ENCODE results near the gene GUK1. TPM values are rescaled to one million over a fixed set of nuclear protein-coding genes. Genes with fewer than 3 reads are reported as not detected.
A peak's percentile ranks its signal among the peaks of the same experiment; 100 is the strongest.

Gene GUK1
- polyA plus RNA-seq, 1 donor from 2014 or later = 502 TPM

GRCh38 chr1:228154670-228155571, 14.8 kb downstream of the GUK1 start:
- H3K9ac ChIP-seq (ENCODE audit: low read length) = peak overlapping the region; percentile 5
- no peaks in the 10 kb centered on the region for H3K79me2 ChIP-seq (replicated peaks; ENCODE audit: insufficient read depth, low read length)
- no peak overlapping the region for H2AFZ ChIP-seq (ENCODE audit: low read depth, low read length)
- no peaks in the 10 kb centered on the region for H3K36me3 ChIP-seq (ENCODE audit: insufficient read depth, low read length)
- no peak overlapping the region for H3K4me3 ChIP-seq (ENCODE audit: low read length)
- TF ChIP-seq TAF1 (IDR thresholded peaks at IDR 0.05; ENCODE audit: low read depth) (no peak), EZH2 (IDR thresholded peaks at IDR 0.05; ENCODE audit: borderline replicate concordance, insufficient read depth, low read length, poor library complexity, severe bottlenecking) (no peak), SMC3 (conservative IDR thresholded peaks at IDR 0.05; ENCODE audit: poor library complexity) (no peak), RAD21 (conservative IDR thresholded peaks at IDR 0.05) (no peak), EP300 (conservative IDR thresholded peaks at IDR 0.05; ENCODE audit: poor library complexity, severe bottlenecking) (no peak), POLR2AphosphoS5 (IDR thresholded peaks at IDR 0.05) (no peak), REST (IDR thresholded peaks at IDR 0.05; ENCODE audit: borderline replicate concordance) (no peak), CTCF (IDR thresholded peaks at IDR 0.05; ENCODE audit: poor library complexity, severe bottlenecking) (no peak), MXI1 (conservative IDR thresholded peaks at IDR 0.05; ENCODE audit: poor library complexity, severe bottlenecking) (no peak)
- no peaks in the 10 kb centered on the region for H3F3A ChIP-seq (ENCODE audit: insufficient read depth, low read length, poor library complexity, severe bottlenecking)
- no peaks in the 10 kb centered on the region for H4K20me1 ChIP-seq (ENCODE audit: insufficient read depth)
- H3K27me3 ChIP-seq (ENCODE audit: insufficient read depth, low read depth, low read length) = no peaks in the 10 kb centered on the region
- H3K9me3 ChIP-seq (ENCODE audit: low read length) = no peaks in the 10 kb centered on the region
- no peak overlapping the region for H3K27ac ChIP-seq (ENCODE audit: low read length)
- no peaks in the 10 kb centered on the region for H3K9me2 ChIP-seq (ENCODE audit: insufficient read depth, low read length)
- no peak overlapping the region for H3K4me2 ChIP-seq (ENCODE audit: low read length)

- Histone ChIP-seq H3K27me3 (ENCODE audit: insufficient read depth, low read depth, low read length) (no peaks in the 10 kb centered on the region), H3K9me2 (ENCODE audit: insufficient read depth, low read length) (no peaks in the 10 kb centered on the region), H3K27ac (ENCODE audit: low read length) (no peak overlapping the region), H3K79me2 (replicated peaks; ENCODE audit: insufficient read depth, low read length) (no peaks in the 10 kb centered on the region), H3K4me2 (ENCODE audit: low read length) (no peak overlapping the region), H3F3A (ENCODE audit: insufficient read depth, low read length, poor library complexity, severe bottlenecking) (no peaks in the 10 kb centered on the region), H4K20me1 (ENCODE audit: insufficient read depth) (no peaks in the 10 kb centered on the region), H3K9ac (ENCODE audit: low read length) (no peak overlapping the region), H2AFZ (ENCODE audit: low read depth, low read length) (no peak overlapping the region), H3K4me3 (ENCODE audit: low read length) (no peak overlapping the region), H3K36me3 (ENCODE audit: insufficient read depth, low read length) (no peaks in the 10 kb centered on the region), H3K9me3 (ENCODE audit: low read length) (no peaks in the 10 kb centered on the region)
- TF ChIP-seq SMC3 (conservative IDR thresholded peaks at IDR 0.05; ENCODE audit: poor library complexity) = no peak
- TF ChIP-seq EP300 (conservative IDR thresholded peaks at IDR 0.05; ENCODE audit: poor library complexity, severe bottlenecking) = no peak
- TF ChIP-seq RAD21 (conservative IDR thresholded peaks at IDR 0.05) = no peak
- no peak for TF ChIP-seq CTCF (IDR thresholded peaks at IDR 0.05; ENCODE audit: poor library complexity, severe bottlenecking)
- no peak for TF ChIP-seq MXI1 (conservative IDR thresholded peaks at IDR 0.05; ENCODE audit: poor library complexity, severe bottlenecking)
- no peak for TF ChIP-seq TAF1 (IDR thresholded peaks at IDR 0.05; ENCODE audit: low read depth)
- no peak for TF ChIP-seq EZH2 (IDR thresholded peaks at IDR 0.05; ENCODE audit: borderline replicate concordance, insufficient read depth, low read length, poor library complexity, severe bottlenecking)
- TF ChIP-seq REST (IDR thresholded peaks at IDR 0.05; ENCODE audit: borderline replicate concordance) = no peak
- no peak for TF ChIP-seq POLR2AphosphoS5 (IDR thresholded peaks at IDR 0.05)
Observed at GRCh38 chr1:228155596-228156514, 15.8 kb downstream of the GUK1 start.
